Measurements from ENCODE around the gene RNF31. TPM values are rescaled to one million over a fixed set of nuclear protein-coding genes. Genes with fewer than 3 reads are reported as not detected.
A peak's percentile ranks its signal among the peaks of the same experiment; 100 is the strongest.

RNF31 gene
- total and polyA plus RNA-seq, 2 of the 13 experiments (the other 11 are each of a cell fraction or from before 2014, with no cell fraction given), result 48.2 to 86.8 TPM

DNA sequence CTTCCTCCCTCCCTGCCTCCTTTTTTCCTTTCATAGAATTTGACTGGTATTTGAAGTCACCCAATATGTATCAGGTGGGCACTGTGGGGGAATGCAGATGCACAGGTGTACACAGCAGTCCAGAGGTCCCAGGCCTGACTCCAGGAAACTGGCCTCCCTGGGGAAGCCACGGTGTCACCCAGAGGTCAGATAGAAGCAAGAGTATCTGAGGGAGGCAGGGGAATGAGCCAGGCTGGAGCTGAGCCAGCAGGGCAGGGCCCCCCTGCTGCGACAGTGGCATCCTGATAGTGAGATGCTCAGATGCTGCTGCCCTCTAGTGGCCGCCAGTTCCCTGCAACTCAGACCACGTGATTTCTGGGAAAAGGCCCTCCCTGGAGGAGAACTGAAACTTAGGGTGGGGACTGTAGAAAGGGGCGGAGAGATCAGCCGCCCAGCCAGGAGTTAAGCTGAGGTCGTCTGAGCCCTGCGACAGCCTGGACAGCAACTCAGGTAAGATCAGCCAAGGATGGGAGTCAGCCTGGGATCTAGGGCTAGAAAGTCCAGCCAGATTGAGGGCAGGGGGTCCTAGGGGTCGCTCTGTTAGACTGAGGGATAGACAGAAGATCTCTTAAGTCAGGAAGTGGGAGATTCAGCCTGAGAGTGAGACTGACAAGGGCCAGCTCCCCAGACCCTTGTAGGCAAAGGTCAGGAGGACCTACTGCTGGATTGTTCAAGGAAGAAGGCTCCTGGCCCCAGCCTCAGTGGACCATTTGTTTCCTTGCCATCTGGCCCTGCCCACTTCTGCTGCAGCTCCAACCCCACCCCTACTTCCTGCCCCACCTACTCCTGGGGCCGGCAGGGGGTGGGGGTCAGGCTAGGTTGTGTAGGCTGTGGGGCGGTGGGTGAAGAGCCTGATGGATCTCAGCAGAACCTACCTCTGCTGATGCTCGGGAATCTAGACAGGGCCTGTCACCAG lies 13.8 kb downstream of the RNF31 start, which contains the start of gene IRF9 (continued):
- TF ChIP-seq, protein P1, sequence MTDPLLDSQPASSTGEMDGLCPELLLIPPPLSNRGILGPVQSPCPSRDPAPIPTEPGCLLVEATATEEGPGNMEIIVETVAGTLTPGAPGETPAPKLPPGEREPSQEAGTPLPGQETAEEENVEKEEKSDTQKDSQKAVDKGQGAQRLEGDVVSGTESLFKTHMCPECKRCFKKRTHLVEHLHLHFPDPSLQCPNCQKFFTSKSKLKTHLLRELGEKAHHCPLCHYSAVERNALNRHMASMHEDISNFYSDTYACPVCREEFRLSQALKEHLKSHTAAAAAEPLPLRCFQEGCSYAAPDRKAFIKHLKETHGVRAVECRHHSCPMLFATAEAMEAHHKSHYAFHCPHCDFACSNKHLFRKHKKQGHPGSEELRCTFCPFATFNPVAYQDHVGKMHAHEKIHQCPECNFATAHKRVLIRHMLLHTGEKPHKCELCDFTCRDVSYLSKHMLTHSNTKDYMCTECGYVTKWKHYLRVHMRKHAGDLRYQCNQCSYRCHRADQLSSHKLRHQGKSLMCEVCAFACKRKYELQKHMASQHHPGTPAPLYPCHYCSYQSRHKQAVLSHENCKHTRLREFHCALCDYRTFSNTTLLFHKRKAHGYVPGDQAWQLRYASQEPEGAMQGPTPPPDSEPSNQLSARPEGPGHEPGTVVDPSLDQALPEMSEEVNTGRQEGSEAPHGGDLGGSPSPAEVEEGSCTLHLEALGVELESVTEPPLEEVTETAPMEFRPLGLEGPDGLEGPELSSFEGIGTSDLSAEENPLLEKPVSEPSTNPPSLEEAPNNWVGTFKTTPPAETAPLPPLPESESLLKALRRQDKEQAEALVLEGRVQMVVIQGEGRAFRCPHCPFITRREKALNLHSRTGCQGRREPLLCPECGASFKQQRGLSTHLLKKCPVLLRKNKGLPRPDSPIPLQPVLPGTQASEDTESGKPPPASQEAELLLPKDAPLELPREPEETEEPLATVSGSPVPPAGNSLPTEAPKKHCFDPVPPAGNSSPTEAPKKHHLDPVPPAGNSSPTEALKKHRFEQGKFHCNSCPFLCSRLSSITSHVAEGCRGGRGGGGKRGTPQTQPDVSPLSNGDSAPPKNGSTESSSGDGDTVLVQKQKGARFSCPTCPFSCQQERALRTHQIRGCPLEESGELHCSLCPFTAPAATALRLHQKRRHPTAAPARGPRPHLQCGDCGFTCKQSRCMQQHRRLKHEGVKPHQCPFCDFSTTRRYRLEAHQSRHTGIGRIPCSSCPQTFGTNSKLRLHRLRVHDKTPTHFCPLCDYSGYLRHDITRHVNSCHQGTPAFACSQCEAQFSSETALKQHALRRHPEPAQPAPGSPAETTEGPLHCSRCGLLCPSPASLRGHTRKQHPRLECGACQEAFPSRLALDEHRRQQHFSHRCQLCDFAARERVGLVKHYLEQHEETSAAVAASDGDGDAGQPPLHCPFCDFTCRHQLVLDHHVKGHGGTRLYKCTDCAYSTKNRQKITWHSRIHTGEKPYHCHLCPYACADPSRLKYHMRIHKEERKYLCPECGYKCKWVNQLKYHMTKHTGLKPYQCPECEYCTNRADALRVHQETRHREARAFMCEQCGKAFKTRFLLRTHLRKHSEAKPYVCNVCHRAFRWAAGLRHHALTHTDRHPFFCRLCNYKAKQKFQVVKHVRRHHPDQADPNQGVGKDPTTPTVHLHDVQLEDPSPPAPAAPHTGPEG (CRISPR knock-in tag; IDR thresholded peaks at IDR 0.05), result peak; percentile 95
- TF ChIP-seq, protein P2, sequence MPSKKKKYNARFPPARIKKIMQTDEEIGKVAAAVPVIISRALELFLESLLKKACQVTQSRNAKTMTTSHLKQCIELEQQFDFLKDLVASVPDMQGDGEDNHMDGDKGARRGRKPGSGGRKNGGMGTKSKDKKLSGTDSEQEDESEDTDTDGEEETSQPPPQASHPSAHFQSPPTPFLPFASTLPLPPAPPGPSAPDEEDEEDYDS (CRISPR knock-in tag; IDR thresholded peaks at IDR 0.05), result peak; percentile 91
- TF ChIP-seq HES4 (CRISPR knock-in tag; IDR thresholded peaks at IDR 0.05; ENCODE audit: borderline replicate concordance) (peak; percentile 79; the same call in 1 of the 2 replicates), FOXO1 (CRISPR knock-in tag; IDR thresholded peaks at IDR 0.05) (peak; percentile 87), EZH2 (conservative IDR thresholded peaks at IDR 0.05; ENCODE audit: low read depth, low read length) (no peak), NR2F6 (IDR thresholded peaks at IDR 0.05) (peak; percentile 88), NR2F6 (CRISPR knock-in tag; IDR thresholded peaks at IDR 0.05) (peak; percentile 98), ZNF629 (CRISPR knock-in tag; conservative IDR thresholded peaks at IDR 0.05) (peak; percentile 54; the same call in 1 of the 2 replicates), STAG1 (CRISPR knock-in tag; IDR thresholded peaks at IDR 0.05) (peak; percentile 97), ZFP1 (CRISPR knock-in tag; IDR thresholded peaks at IDR 0.05) (peak; percentile 99), TSC22D2 (CRISPR knock-in tag; IDR thresholded peaks at IDR 0.05; ENCODE audit: borderline replicate concordance) (peak; percentile 100), ARNT2 (CRISPR knock-in tag; IDR thresholded peaks at IDR 0.05; ENCODE audit: low read depth) (peak; percentile 90), HMG20B (CRISPR knock-in tag; conservative IDR thresholded peaks at IDR 0.05) (peak; percentile 97), ZNF598 (CRISPR knock-in tag; IDR thresholded peaks at IDR 0.05; ENCODE audit: borderline replicate concordance) (peak; percentile 96)
- TF ChIP-seq, protein P3, sequence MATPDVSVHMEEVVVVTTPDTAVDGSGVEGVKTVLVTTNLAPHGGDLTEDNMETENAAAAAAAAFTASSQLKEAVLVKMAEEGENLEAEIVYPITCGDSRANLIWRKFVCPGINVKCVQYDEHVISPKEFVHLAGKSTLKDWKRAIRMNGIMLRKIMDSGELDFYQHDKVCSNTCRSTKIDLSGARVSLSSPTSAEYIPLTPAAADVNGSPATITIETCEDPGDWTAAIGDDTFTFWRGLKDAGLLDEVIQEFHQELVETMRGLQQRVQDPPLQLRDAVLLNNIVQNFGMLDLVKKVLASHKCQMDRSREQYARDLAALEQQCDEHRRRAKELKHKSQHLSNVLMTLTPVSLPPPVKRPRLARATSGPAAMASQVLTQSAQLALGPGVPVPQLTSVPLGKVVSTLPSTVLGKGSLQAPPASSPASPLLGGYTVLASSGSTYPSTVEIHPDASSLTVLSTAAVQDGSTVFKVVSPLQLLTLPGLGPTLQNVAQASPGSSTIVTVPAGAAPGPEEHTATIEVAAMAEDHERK (CRISPR knock-in tag; IDR thresholded peaks at IDR 0.05; ENCODE audit: low read depth), result peak; percentile 68; the same call in 1 of the 2 replicates
- TF ChIP-seq, protein P4, sequence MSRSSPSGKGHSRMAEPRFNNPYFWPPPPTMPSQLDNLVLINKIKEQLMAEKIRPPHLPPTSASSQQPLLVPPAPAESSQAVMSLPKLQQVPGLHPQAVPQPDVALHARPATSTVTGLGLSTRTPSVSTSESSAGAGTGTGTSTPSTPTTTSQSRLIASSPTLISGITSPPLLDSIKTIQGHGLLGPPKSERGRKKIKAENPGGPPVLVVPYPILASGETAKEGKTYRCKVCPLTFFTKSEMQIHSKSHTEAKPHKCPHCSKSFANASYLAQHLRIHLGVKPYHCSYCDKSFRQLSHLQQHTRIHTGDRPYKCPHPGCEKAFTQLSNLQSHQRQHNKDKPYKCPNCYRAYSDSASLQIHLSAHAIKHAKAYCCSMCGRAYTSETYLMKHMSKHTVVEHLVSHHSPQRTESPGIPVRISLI (CRISPR knock-in tag; IDR thresholded peaks at IDR 0.05; ENCODE audit: borderline replicate concordance), result peak; percentile 23; the same call in 1 of the 2 replicates
- TF ChIP-seq, protein P5, sequence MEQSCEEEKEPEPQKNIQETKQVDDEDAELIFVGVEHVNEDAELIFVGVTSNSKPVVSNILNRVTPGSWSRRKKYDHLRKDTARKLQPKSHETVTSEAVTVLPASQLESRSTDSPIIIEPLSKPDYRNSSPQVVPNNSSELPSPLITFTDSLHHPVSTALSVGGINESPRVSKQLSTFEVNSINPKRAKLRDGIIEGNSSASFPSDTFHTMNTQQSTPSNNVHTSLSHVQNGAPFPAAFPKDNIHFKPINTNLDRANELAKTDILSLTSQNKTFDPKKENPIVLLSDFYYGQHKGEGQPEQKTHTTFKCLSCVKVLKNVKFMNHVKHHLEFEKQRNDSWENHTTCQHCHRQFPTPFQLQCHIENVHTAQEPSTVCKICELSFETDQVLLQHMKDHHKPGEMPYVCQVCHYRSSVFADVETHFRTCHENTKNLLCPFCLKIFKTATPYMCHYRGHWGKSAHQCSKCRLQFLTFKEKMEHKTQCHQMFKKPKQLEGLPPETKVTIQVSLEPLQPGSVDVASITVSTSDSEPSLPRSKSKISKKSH (CRISPR knock-in tag; IDR thresholded peaks at IDR 0.05; ENCODE audit: borderline replicate concordance), result peak; percentile 88

Measured in HepG2 (cell line).